Measurements from ENCODE around the gene EZH2.

DNA sequence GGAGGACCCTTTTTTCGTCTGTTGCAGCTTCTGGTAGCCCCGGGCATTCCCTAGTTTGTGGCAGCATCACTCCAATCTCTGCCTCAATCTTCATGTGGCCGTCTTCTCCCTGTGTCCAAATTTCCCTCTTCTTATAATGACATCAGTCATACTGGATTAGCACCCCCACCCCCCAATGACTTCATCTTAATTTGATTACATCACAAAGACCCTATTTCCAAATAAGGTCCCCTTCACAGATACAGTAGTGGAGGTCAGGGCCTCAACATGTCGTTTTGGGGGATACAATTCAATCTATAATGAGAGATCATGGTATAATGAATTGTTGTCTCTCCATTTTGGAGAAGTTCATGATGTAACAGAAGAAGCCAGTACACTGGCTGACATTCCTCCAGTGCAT lies 28.1 kb upstream of the EZH2 start:
- TF ChIP-seq, protein P1, sequence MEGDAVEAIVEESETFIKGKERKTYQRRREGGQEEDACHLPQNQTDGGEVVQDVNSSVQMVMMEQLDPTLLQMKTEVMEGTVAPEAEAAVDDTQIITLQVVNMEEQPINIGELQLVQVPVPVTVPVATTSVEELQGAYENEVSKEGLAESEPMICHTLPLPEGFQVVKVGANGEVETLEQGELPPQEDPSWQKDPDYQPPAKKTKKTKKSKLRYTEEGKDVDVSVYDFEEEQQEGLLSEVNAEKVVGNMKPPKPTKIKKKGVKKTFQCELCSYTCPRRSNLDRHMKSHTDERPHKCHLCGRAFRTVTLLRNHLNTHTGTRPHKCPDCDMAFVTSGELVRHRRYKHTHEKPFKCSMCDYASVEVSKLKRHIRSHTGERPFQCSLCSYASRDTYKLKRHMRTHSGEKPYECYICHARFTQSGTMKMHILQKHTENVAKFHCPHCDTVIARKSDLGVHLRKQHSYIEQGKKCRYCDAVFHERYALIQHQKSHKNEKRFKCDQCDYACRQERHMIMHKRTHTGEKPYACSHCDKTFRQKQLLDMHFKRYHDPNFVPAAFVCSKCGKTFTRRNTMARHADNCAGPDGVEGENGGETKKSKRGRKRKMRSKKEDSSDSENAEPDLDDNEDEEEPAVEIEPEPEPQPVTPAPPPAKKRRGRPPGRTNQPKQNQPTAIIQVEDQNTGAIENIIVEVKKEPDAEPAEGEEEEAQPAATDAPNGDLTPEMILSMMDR (IDR thresholded peaks at IDR 0.05; ENCODE audit: poor library complexity, severe bottlenecking) = no peak
- no peak for TF ChIP-seq MXI1 (conservative IDR thresholded peaks at IDR 0.05; ENCODE audit: poor library complexity, severe bottlenecking)
- TF ChIP-seq EZH2 (IDR thresholded peaks at IDR 0.05; ENCODE audit: borderline replicate concordance, insufficient read depth, low read length, poor library complexity, severe bottlenecking) = no peak
- TF ChIP-seq EP300 (conservative IDR thresholded peaks at IDR 0.05; ENCODE audit: poor library complexity, severe bottlenecking) = no peak
- TF ChIP-seq, protein P2, sequence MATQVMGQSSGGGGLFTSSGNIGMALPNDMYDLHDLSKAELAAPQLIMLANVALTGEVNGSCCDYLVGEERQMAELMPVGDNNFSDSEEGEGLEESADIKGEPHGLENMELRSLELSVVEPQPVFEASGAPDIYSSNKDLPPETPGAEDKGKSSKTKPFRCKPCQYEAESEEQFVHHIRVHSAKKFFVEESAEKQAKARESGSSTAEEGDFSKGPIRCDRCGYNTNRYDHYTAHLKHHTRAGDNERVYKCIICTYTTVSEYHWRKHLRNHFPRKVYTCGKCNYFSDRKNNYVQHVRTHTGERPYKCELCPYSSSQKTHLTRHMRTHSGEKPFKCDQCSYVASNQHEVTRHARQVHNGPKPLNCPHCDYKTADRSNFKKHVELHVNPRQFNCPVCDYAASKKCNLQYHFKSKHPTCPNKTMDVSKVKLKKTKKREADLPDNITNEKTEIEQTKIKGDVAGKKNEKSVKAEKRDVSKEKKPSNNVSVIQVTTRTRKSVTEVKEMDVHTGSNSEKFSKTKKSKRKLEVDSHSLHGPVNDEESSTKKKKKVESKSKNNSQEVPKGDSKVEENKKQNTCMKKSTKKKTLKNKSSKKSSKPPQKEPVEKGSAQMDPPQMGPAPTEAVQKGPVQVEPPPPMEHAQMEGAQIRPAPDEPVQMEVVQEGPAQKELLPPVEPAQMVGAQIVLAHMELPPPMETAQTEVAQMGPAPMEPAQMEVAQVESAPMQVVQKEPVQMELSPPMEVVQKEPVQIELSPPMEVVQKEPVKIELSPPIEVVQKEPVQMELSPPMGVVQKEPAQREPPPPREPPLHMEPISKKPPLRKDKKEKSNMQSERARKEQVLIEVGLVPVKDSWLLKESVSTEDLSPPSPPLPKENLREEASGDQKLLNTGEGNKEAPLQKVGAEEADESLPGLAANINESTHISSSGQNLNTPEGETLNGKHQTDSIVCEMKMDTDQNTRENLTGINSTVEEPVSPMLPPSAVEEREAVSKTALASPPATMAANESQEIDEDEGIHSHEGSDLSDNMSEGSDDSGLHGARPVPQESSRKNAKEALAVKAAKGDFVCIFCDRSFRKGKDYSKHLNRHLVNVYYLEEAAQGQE (IDR thresholded peaks at IDR 0.05; ENCODE audit: borderline replicate concordance) = no peak
- no peak for TF ChIP-seq POLR2AphosphoS5 (IDR thresholded peaks at IDR 0.05)
- TF ChIP-seq TAF1 (IDR thresholded peaks at IDR 0.05; ENCODE audit: low read depth) = no peak

Data from neural cell (in vitro differentiated cells).